K562 (cell line): ENCODE results near the gene ZNF646. TPM values are rescaled to one million over a fixed set of nuclear protein-coding genes. Genes with fewer than 3 reads are reported as not detected.

ENCODE experiments used
- ATAC-seq: fragments of 200-7000 bp; cut with Tn5 transposase; 3 replicates; pipeline ENCODE4 v1.9.1; 2020; ENCODE audit warnings: moderate library complexity
- BruUV-seq: library from RNA; stranded (reverse); fragments of 400-500 nt; replicated peaks from 2 replicates; lab custom pipeline; 2021; lab: Mats Ljungman, UMichigan
- CTCF ChIA-PET: fragments of 300-600 bp; formaldehyde crosslinking; extraction: SDS; loops from one replicate; lab custom pipeline; 2021; ENCODE audit warnings: low intra/inter-chr PET ratio; lab: Yijun Ruan, JAX
- POLR2A ChIA-PET: fragments of 300-600, 350-650 bp; sonication (Branson Sonifier 250); formaldehyde crosslinking; extraction: SDS; loops from one replicate; lab custom pipeline; 2021; ENCODE audit warnings: antibody characterized with exemption, inconsistent platforms; lab: Yijun Ruan, JAX
- DNase-seq, 4 experiments: peaks; one replicate each; pipeline versions ENCODE4 v3.0.0 to v3.0.0-alpha.2; 2011 to 2018; ENCODE audit warnings: low spot score in 3 of 4, mixed read lengths in 3 of 4; ENCODE audit errors: extremely low read depth in 1 of 4
- FAIRE-seq: peaks from 2 replicates; lab custom pipeline; 2011; peaks lifted over from hg19 to GRCh38; lab: Jason Lieb, UNC
- H2AFZ ChIP-seq: 2 replicates; pipeline ENCODE4 v1.6.0; 2011; ENCODE audit warnings: low read depth, low read length, control low read depth, inconsistent platforms
- H3K27ac ChIP-seq: fragments of 200-600 bp; 3 replicates; pipeline ENCODE4 v1.8.0; 2011; ENCODE audit warnings: low read depth, mild to moderate bottlenecking, control low read depth, inconsistent platforms, low read length, moderate library complexity, mixed read lengths; ENCODE audit errors: extremely low read depth
- H3K27me3 ChIP-seq, 2 experiments: fragments of 300-600 bp in 1 of 2; 2 replicates in 1 of 2; 3 replicates in 1 of 2; pipeline versions ENCODE4 v1.6.0 to v1.8.0; 2011; ENCODE audit warnings: inconsistent platforms in 2 of 2, low read length in 2 of 2, mild to moderate bottlenecking in 1 of 2, mixed read lengths in 1 of 2, moderate library complexity in 1 of 2; ENCODE audit not compliant: control insufficient read depth in 2 of 2, insufficient read depth in 2 of 2
- H3K36me3 ChIP-seq: fragments of 300-600 bp; 3 replicates; pipeline ENCODE4 v1.8.0; 2011; ENCODE audit warnings: mild to moderate bottlenecking, low read length, inconsistent platforms; ENCODE audit not compliant: control insufficient read depth, insufficient read depth
- H3K4me1 ChIP-seq, 2 experiments: fragments of 200-600 bp in 1 of 2; replicated peaks in 1 of 2; 2 replicates in 1 of 2; 3 replicates in 1 of 2; pipeline versions ENCODE4 v1.5.1 to v1.8.0; 2011; ENCODE audit warnings: inconsistent platforms in 2 of 2, low read length in 2 of 2, mild to moderate bottlenecking in 1 of 2, mixed read lengths in 1 of 2, moderate library complexity in 1 of 2; ENCODE audit not compliant: control insufficient read depth in 2 of 2, insufficient read depth in 2 of 2
- H3K4me2 ChIP-seq: 2 replicates; pipeline ENCODE4 v1.6.1; 2011; ENCODE audit warnings: low read length, control low read depth, inconsistent platforms, mixed read lengths; ENCODE audit not compliant: insufficient read depth
- H3K4me3 ChIP-seq: fragments of 200-600 bp; sonication (generic), shearing (Covaris generic); 2 replicates; pipeline ENCODE4 v1.5.1; 2016; ENCODE audit warnings: control low read depth, inconsistent platforms
- H3K79me2 ChIP-seq: fragments of 200-600 bp; 3 replicates; pipeline ENCODE4 v1.8.0; 2011; ENCODE audit warnings: low read length, inconsistent platforms; ENCODE audit not compliant: control insufficient read depth, insufficient read depth
- H3K9ac ChIP-seq, 2 experiments: 2 replicates each; pipeline versions ENCODE4 v1.6.0 to v1.6.1; 2011; ENCODE audit warnings: low read depth in 2 of 2, low read length in 2 of 2, control low read depth in 1 of 2, inconsistent platforms in 1 of 2, mild to moderate bottlenecking in 1 of 2, mixed read lengths in 1 of 2; ENCODE audit not compliant: insufficient read depth in 1 of 2
- H3K9me1 ChIP-seq: one replicate; pipeline ENCODE4 v1.6.0; 2011; ENCODE audit warnings: inconsistent platforms, mild to moderate bottlenecking, low read length, moderate library complexity; ENCODE audit not compliant: control insufficient read depth, insufficient read depth
- H3K9me3 ChIP-seq: replicated peaks from 2 replicates; pipeline ENCODE4 v1.5.1; 2011; ENCODE audit warnings: low read depth, low read length, inconsistent platforms; ENCODE audit not compliant: control insufficient read depth, insufficient read depth
- H4K20me1 ChIP-seq: replicated peaks from 2 replicates; pipeline ENCODE4 v1.6.1; 2011; ENCODE audit warnings: low read length, inconsistent platforms, mixed read lengths; ENCODE audit not compliant: control insufficient read depth, insufficient read depth
- CTBP1 ChIP-seq: fragments of 450-650 bp; IDR thresholded peaks from 2 replicates; pipeline ENCODE4 v1.6.1; 2016; ENCODE audit warnings: borderline replicate concordance
- ETV5 ChIP-seq: sonication (generic); formaldehyde crosslinking; IDR thresholded peaks from 2 replicates; pipeline ENCODE4 v1.4.0; 2020; ENCODE audit warnings: low read depth, mild to moderate bottlenecking, missing genetic modification reagents
- HDAC1 ChIP-seq, 2 experiments: fragments of 450-650 bp; IDR thresholded peaks; 2 replicates each; pipeline ENCODE4 v1.6.1; 2016 to 2017; ENCODE audit warnings: inconsistent platforms in 1 of 2, mild to moderate bottlenecking in 1 of 2, moderate library complexity in 1 of 2
- HMG20B ChIP-seq: fragments of 250-450 bp; sonication (Bioruptor Pico); IDR thresholded peaks from 2 replicates; pipeline ENCODE4 v1.5.0; 2021; ENCODE audit warnings: mild to moderate bottlenecking
- IFI16 ChIP-seq: fragments of 250-450 bp; sonication (Bioruptor Pico); IDR thresholded peaks from 2 replicates; pipeline ENCODE4 v2.1.2; 2022; ENCODE audit warnings: mild to moderate bottlenecking, inconsistent platforms
- RBFOX2 ChIP-seq: fragments of 200-400 bp; formaldehyde crosslinking; IDR thresholded peaks from 2 replicates; pipeline ENCODE4 v1.6.1; 2017; ENCODE audit warnings: low read depth, mild to moderate bottlenecking, low read length, moderate library complexity
- RHOXF2B ChIP-seq: fragments of 250-450 bp; sonication (Bioruptor Pico); conservative IDR thresholded peaks from 2 replicates; pipeline ENCODE4 v1.5.1; 2021
- SAP30 ChIP-seq: fragments of 200-600 bp; sonication (generic); IDR thresholded peaks from 2 replicates; pipeline ENCODE4 v1.6.1; 2012; ENCODE audit warnings: borderline replicate concordance, low read depth, mild to moderate bottlenecking, moderate library complexity, low read length, control low read depth, inconsistent platforms; ENCODE audit not compliant: insufficient read depth, poor library complexity, severe bottlenecking
- TFAP4 ChIP-seq: sonication (generic); formaldehyde crosslinking; IDR thresholded peaks from 2 replicates; pipeline ENCODE4 v1.8.0; 2022; ENCODE audit warnings: missing genetic modification reagents, mild to moderate bottlenecking, moderate library complexity, borderline replicate concordance
- THAP7 ChIP-seq: fragments of 250-450 bp; sonication (Bioruptor Pico); IDR thresholded peaks from 2 replicates; pipeline ENCODE4 v1.5.0; 2021
- ZNF311 ChIP-seq: fragments of 250-450 bp; sonication (Bioruptor Pico); IDR thresholded peaks from 2 replicates; pipeline ENCODE4 v1.4.0; 2020; ENCODE audit warnings: mild to moderate bottlenecking, moderate library complexity
- ZNF395 ChIP-seq: fragments of 200-800 bp; sonication (Bioruptor generic); IDR thresholded peaks from 2 replicates; pipeline ENCODE4 v1.6.1; 2017; ENCODE audit warnings: missing genetic modification characterization, missing compliant biosample characterization
- ZNF592 ChIP-seq: fragments of 450-650 bp; IDR thresholded peaks from 2 replicates; pipeline ENCODE4 v1.6.1; 2017; ENCODE audit warnings: antibody characterized with exemption, mild to moderate bottlenecking
- WGBS: fragments of 100-300 bp; shearing (Covaris generic); methylation state at CpG from one replicate; pipeline ENCODE4 v1.1.6; 2016; ENCODE audit warnings: low coverage, mixed read lengths; ENCODE audit not compliant: insufficient coverage; ENCODE audit errors: missing lambda C conversion rate; 5-methylcytosine and 5-hydroxymethylcytosine counted together
- in situ Hi-C: fragments of 300-500 bp; cut with MboI; formaldehyde crosslinking; loops from 4 replicates; pipeline ENCODE4 v1.15.0; 2018; ENCODE audit warnings: inconsistent platforms, mixed read lengths
- intact Hi-C: fragments of 100-400 bp; cut with micrococcal nuclease; formaldehyde crosslinking; loops from 2 replicates; pipeline ENCODE4 v1.14.2; 2022
- polyA plus RNA-seq, 8 experiments: library from polyadenylated mRNA; depleted of rRNA in 4 of 8; stranded (reverse) in 5 of 8; unstranded in 3 of 8; fragments of >200 nt; fragmentation: Nextera tagmentation in 2 of 8; fragmentation: Illumina TruSeq in 1 of 8; extraction: Ambion mirVana in 2 of 8; extraction: Trizol in 1 of 8; gene quantifications; 2 replicates each; pipeline versions ENCODE4 v1.2.1 to v1.2.3, GENCODE V29; 2011 to 2014; ENCODE audit warnings: inconsistent platforms in 1 of 8, missing spikeins in 1 of 8
- total RNA-seq, 7 experiments: library from RNA; depleted of rRNA in 6 of 7; stranded (reverse); fragments of >200 nt in 6 of 7; fragmentation: Illumina TruSeq in 2 of 7; extraction: Trizol in 2 of 7; gene quantifications; 2 replicates each; pipeline versions ENCODE4 v1.2.1 to v1.2.3, GENCODE V29; 2011 to 2021; ENCODE audit warnings: low replicate concordance in 1 of 7

ZNF646 gene
- total and polyA plus RNA-seq, 9 of the 15 experiments (the other 6 are each of a cell fraction or from before 2014, with no cell fraction given): 0.08 to 20.6 (median 8.0) TPM

GRCh38 chr16:31033709-31034492, 40.3 kb upstream of the ZNF646 start:
- Histone ChIP-seq H2AFZ (peak overlapping the region; percentile 93), H4K20me1 (peaks cover 4% of the 10 kb centered on the region), H3K27ac (peak overlapping the region; percentile 91), H3K9me1 (peaks cover 8% of the 10 kb centered on the region), H3K9me3 (no peaks in the 10 kb centered on the region; the same call in 1 of the 2 replicates), H3K36me3 (peaks cover 32% of the 10 kb centered on the region; the same call in 2 of the 3 replicates), H3K4me1 (peaks cover 16 to 20% of the 10 kb centered on the region in 2 experiments), H3K4me2 (peak overlapping the region; percentile 99), H3K9ac (peak overlapping the region; percentile 79 to 92), H3K27me3 (no peaks in the 10 kb centered on the region), H3K4me3 (peak overlapping the region; percentile 98), H3K79me2 (peaks cover 21% of the 10 kb centered on the region)
- ChIA-PET CTCF (no interaction called here), POLR2A (interaction anchor here (0.7 to 3.1 kb wide), 5 partner anchors 19 to 146 kb away, joined by 3 to 12 read pairs (median 4); partner anchors contain the start of genes FUS, ZNF646 and ZNF668)
- ATAC-seq: peak; percentile 89
- intact Hi-C loops (loop anchor here (1.0 to 5.0 kb wide), 3 partner anchors 38 to 63 kb away; no protein-coding TSS in a partner anchor), in situ Hi-C loops (no loop called here)
- DNase-seq: peak; percentile 93 to 97 (median 95)
- peak; percentile 94 for FAIRE-seq
- BruUV-seq: TSS peak; percentile 88
- 1% methylated on average over 32 of the region's 47 CpGs for WGBS
- TF ChIP-seq CTBP1 (0 out of 2 replicates have a peak, but pooled peaks have one; percentile 7), ZNF395 (no peak), HMG20B (CRISPR knock-in tag) (no peak), TFAP4 (CRISPR knock-in tag) (peak; percentile 59; the same call in 1 of the 2 replicates), RHOXF2B (no peak), ZNF592 (no peak), HDAC1 (IDR thresholded peaks at IDR 0.05) (peak in 1 of 2 experiments; percentile 73; a peak in 2 of 4 replicates), ETV5 (CRISPR knock-in tag) (peak; percentile 9; the same call in 1 of the 2 replicates), ZNF311 (CRISPR knock-in tag) (no peak), SAP30 (peak; percentile 95), RBFOX2 (no peak), IFI16 (CRISPR knock-in tag) (no peak), THAP7 (no peak)
